Large intestine (tissue), 3 donors: ENCODE results near the gene PRICKLE2. TPM values are rescaled to one million over a fixed set of nuclear protein-coding genes. Genes with fewer than 3 reads are reported as not detected.

ENCODE experiments used
- DNase-seq, 2 donors: peaks; one replicate each; pipeline versions ENCODE4 v3.0.0 to v3.0.0-alpha.2; 2013
- H3K27ac ChIP-seq: one replicate; pipeline ENCODE4 v1.5.1; 2013; ENCODE audit warnings: low read length
- H3K27me3 ChIP-seq: 2 replicates; pipeline ENCODE4 v1.6.1; 2013; ENCODE audit warnings: low read length; ENCODE audit not compliant: control insufficient read depth, insufficient read depth
- H3K36me3 ChIP-seq: 2 replicates; pipeline ENCODE4 v1.6.1; 2013; ENCODE audit warnings: low read length; ENCODE audit not compliant: control insufficient read depth, insufficient read depth
- H3K4me1 ChIP-seq: one replicate; pipeline ENCODE4 v1.6.1; 2013; ENCODE audit warnings: low read length; ENCODE audit not compliant: control insufficient read depth, insufficient read depth
- H3K4me3 ChIP-seq: one replicate; pipeline ENCODE4 v1.5.1; 2013; ENCODE audit warnings: low read length
- H3K9me3 ChIP-seq: one replicate; pipeline ENCODE4 v1.6.1; 2013; ENCODE audit warnings: mild to moderate bottlenecking, low read depth, low read length, moderate library complexity; ENCODE audit not compliant: control insufficient read depth
- WGBS: methylation state at CpG from one replicate; pipeline ENCODE4 v1.1.5; 2013; ENCODE audit warnings: low lambda C conversion rate; ENCODE audit not compliant: insufficient coverage; 5-methylcytosine and 5-hydroxymethylcytosine counted together
- polyA plus RNA-seq: library from polyadenylated mRNA; unstranded; fragments of 120-200 nt; gene quantifications from one replicate; pipeline ENCODE4 v1.2.1, GENCODE V29; 2013

Gene PRICKLE2
- polyA plus RNA-seq, 1 donor, result 10.5 TPM

DNA sequence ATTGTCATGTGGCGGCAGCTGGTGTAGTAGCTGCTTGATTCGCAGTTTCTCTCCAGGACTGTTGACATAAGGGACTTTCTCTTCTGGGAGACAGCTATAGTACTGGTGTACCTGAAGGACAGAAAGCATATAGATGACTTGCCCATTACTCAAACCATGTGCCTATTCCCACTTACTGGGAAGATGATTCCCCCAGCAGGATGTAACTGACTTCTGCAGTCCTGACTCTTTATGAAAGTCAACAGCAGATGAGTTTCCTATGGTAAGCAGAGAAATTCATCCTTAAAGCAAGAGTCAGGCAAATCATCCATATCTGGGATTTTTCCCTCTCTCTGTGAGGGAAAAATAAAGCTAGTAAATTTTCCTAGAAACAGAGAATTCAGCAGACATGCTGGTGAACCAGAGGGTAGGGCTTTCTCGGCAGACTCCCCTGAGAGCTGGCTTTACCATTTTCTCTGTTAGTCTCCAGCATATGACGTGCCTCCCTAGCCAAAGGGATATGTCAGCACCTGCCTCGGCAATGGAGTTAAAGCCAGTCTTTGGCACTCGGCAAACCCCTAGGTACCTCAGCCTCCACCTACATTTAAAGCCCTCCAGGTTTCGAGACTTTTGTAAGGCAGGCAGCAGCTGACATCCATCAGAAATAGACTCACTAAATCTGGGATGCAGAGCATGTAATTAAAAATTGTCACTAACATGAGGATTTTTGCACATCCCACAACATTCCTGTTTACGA lies 62.1 kb downstream of the PRICKLE2 start:
- H3K4me1 ChIP-seq, result peaks cover 8% of the 10 kb centered on the region
- H3K4me3 ChIP-seq, result no peak overlapping the region
- no peak overlapping the region for H3K27ac ChIP-seq
- DNase-seq, result no peak
- H3K9me3 ChIP-seq, result no peaks in the 10 kb centered on the region
- H3K27me3 ChIP-seq, result no peaks in the 10 kb centered on the region
- peaks cover 3% of the 10 kb centered on the region for H3K36me3 ChIP-seq
- no CpG with 5 or more reads among the region's 8 CpGs for WGBS

DNA sequence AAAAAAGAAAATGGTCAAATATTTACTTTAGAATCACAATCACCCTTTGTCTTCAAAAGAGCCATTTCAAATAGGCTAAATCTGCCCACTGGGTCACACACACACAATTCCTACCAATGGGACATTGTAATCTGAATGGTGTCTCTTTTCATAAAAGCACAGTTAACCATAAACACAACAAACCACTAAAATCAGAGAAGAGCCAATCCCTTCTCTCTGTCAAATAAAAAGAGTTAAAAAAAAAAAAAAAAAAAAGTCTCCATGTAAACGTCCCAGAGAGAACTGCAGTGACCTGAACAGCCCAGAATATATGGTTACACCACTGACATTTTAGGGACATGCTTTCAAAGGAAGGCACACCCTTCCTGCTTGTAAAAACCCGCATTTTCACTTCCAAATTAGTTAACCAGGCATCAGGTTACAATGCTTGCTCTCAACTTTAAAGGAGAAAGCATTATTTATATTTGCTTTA lies 63.7 kb downstream of the PRICKLE2 start:
- Histone ChIP-seq H3K4me3 (no peak overlapping the region), H3K4me1 (peaks cover 8% of the 10 kb centered on the region), H3K27ac (no peak overlapping the region), H3K36me3 (peaks cover 5% of the 10 kb centered on the region), H3K27me3 (no peaks in the 10 kb centered on the region), H3K9me3 (no peaks in the 10 kb centered on the region)
- no CpG with 5 or more reads among the region's 2 CpGs for WGBS
- DNase-seq, result no peak

DNA sequence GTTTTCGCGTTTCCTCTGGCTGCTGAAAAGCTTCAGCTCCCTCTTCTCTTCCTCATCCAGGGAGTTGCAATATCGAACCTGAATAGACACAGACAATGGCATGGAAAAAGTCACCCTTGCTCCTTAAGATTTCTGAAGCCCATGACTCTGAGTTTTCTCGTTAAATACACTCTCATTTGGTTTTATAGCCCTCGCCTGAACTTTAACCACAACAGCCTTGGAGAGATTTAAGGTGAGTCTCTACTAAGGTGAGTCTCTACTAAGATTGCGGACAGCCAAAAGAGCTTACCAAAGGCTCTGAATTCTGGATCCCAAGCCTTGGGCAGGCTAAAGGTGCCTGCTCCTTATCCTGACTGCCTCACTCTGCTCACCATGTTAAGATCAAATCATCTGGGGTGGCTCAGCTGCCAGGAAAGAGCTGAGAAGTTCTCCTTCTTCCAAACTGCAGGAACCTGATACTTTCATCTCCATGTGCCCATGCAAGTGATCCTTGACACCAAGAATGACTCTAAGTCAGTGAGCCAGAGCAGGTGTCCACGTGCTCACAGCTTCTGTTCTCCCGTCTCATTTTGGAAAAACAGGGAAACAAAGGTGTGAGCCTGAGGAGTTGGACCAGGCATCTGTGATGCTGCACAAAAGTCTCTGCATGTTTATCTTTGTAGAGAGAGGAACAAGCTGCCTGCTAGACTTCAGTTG lies 65.1 kb downstream of the PRICKLE2 start:
- H3K9me3 ChIP-seq, result no peaks in the 10 kb centered on the region
- WGBS, result no CpG with 5 or more reads among the region's 8 CpGs
- H3K27me3 ChIP-seq, result no peaks in the 10 kb centered on the region
- no peak overlapping the region for H3K27ac ChIP-seq
- H3K36me3 ChIP-seq, result peaks cover 5% of the 10 kb centered on the region
- no peak overlapping the region for H3K4me3 ChIP-seq
- peak in 1 of 2 donors; percentile 50 for DNase-seq
- peaks cover 8% of the 10 kb centered on the region for H3K4me1 ChIP-seq

DNA sequence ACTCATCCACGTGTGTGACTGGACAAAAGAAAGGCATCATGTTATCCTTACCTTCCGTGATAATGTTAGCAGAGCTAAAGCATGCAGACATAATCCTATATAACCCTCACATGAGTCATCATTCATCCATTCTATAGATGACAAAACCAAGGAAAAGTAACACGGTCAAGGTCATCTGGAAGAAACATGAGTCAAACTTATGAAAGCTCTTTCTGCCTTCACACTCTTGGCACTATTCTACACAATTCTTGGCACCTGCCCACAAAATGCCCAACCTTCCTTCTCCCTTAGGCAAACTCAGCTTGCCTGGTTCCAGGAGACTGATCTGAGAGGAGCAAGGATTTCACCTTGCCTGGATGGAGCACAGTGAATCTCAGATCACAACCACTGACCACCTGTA lies 66.9 kb downstream of the PRICKLE2 start:
- Histone ChIP-seq H3K4me1 (peaks cover 4% of the 10 kb centered on the region), H3K27ac (no peak overlapping the region), H3K9me3 (no peaks in the 10 kb centered on the region), H3K36me3 (peaks cover 5% of the 10 kb centered on the region), H3K27me3 (no peaks in the 10 kb centered on the region), H3K4me3 (no peak overlapping the region)
- DNase-seq, result no peak
- 60% methylated on average over 1 of the region's 3 CpGs for WGBS

DNA sequence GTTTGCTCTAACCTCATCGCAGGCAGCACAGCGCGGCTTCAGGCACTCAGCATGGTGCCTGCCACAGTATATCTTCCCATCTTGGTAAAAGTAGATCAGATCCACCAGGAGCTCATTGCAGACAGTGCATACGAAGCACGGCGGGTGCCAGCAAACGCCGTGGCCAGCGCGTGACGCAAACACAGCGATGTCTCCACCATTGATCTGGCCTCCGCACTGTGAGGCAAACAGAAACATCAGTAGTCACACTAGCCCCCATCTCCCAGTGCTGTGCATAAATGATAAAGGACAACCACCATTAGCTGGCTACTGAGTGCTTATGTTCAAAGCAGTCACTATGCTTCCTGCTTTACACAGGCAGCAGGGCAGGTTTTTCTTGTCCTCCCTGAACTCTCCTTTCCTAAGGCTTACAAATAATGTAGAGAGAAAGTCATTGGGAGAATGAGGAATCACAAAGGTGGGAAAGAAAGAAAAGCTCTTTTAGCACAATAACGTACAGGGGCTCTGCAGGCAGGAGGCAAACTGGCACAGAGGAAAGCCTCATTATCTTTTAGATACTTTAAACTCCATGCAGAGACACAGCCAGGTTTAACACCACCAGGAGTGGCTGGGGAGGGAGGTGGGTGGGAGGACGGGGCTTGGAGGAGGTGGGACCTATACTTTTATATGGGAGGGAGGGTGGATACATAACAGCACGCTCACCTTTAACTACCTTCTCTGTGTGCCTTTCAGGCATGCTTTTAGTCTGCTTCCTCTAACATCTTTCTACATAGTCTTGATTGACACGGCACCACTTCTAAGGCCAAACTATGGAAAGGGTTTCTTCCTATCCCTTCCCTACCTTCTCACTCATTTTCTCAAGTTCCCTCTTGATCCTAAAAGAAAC lies 67.9 kb downstream of the PRICKLE2 start:
- H3K27ac ChIP-seq, result no peak overlapping the region
- DNase-seq, result peak in 1 of 2 donors; percentile 36
- no peak overlapping the region for H3K4me3 ChIP-seq
- H3K9me3 ChIP-seq, result no peaks in the 10 kb centered on the region
- WGBS, result 60% methylated on average over 1 of the region's 17 CpGs
- no peaks in the 10 kb centered on the region for H3K27me3 ChIP-seq
- peaks cover 4% of the 10 kb centered on the region for H3K4me1 ChIP-seq
- peaks cover 8% of the 10 kb centered on the region for H3K36me3 ChIP-seq

DNA sequence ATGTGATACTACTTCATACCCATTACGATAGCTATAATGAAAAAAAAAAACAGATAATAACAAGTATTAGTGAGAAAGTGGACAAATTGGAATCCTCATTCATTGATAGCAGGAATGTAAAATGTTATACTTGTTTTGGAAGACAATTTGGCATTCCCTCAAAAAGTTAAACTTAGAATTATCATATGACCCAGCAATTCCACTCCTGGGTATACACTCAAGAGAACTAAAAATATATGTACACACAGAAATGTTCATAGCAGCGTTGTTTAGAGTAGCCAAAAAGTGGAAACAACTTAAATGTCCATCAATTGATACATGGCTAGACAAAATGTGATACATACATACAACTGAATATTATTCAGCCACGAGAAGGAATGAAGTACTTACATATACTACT lies 69.9 kb downstream of the PRICKLE2 start:
- Histone ChIP-seq H3K27ac (no peak overlapping the region), H3K4me3 (no peak overlapping the region), H3K4me1 (peaks cover 20% of the 10 kb centered on the region), H3K27me3 (no peaks in the 10 kb centered on the region), H3K9me3 (no peaks in the 10 kb centered on the region), H3K36me3 (peaks cover 8% of the 10 kb centered on the region)
- WGBS, result no CpG with 5 or more reads among the region's 3 CpGs
- no peak for DNase-seq

DNA sequence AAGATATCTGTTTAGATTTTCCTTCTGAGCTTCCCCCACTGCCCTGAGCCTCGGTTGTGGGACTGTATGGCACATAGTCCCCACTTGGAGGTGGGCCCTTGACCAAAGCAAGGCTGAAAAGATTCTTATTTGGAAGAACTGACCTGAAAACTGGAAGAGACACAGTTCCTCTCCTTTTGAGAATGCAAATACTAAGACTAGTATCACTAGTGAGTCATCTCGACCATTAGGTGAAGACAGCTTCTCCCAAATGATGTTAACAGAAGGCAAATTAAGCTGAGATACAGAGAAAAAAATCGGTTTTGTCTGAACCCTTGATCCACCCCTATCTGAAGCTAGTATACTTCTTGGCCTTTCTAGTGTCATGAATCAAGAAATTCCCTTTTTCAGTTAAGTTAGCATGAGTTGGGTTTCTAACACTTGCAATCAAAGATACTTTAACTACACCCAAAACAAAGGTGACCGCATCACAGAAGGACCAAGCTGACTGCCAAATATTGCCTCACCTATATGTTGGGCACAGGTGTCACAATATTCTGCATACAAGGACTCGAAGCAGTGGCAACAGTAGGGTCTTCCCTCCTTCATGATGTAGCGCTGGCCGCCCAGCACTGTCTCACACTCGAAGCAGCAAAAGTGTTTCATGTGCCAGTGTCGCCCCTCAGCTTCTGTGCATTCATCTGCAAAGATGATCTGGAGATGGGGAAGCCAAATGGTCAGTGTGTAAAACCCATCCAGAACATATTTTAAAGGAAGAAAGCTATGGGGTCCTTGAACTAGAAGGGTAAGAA lies 72.4 kb downstream of the PRICKLE2 start:
- no CpG with 5 or more reads among the region's 9 CpGs for WGBS
- no peak for DNase-seq
- Histone ChIP-seq H3K9me3 (no peaks in the 10 kb centered on the region), H3K27me3 (no peaks in the 10 kb centered on the region), H3K4me1 (peaks cover 33% of the 10 kb centered on the region), H3K27ac (no peak overlapping the region), H3K36me3 (peaks cover 5% of the 10 kb centered on the region), H3K4me3 (no peak overlapping the region)

DNA sequence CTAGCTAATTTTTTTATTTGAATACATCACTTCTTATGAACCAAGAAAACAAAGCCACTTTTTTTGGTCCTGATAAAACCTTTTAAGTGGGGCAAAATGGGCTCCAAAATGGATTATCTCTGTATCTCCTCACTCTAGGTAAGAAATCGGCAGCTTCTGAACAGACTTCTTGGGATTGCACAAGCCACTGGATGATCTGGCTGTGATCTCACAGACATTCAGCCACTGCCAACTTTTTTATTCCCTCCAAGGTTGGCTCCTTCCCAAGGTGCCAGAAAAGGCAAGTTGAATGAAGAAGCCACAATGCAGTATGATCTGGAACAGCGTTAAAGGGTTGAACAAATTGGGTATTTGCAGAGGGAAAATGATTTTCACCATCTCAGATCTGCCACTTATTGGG lies 73.2 kb downstream of the PRICKLE2 start:
- Histone ChIP-seq H3K9me3 (no peaks in the 10 kb centered on the region), H3K27ac (peak overlapping the region; percentile 89), H3K4me3 (no peak overlapping the region), H3K36me3 (peaks cover 8% of the 10 kb centered on the region), H3K27me3 (no peaks in the 10 kb centered on the region), H3K4me1 (peaks cover 33% of the 10 kb centered on the region)
- 80% methylated on average over 1 of the region's 2 CpGs for WGBS
- no peak for DNase-seq

DNA sequence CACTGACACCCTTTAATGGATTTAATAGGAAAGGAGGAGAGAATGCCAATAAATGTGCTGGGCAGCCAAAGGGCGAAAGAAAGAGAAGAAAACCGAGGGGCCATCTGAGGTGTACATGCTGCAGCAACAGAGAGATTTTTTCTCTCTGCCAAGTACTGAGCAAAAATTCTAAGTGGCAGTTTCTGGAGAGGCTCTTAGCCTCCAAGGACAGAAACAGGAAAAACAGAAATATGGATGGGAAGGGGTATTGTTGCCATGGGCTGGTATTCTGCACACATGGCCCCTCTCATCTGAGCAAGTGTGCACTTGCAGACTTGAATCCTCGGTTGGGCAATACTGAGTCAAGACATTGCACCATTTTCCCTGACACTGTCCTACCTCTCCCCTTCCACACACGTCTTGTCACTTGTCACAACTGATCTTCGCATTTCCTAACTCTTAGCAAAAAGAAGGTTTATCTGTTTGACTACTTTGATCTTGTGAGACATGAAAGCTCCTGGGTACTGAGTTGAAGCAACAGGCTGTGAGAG lies 73.9 kb downstream of the PRICKLE2 start:
- H3K4me3 ChIP-seq, result no peak overlapping the region
- H3K4me1 ChIP-seq, result peaks cover 33% of the 10 kb centered on the region
- H3K9me3 ChIP-seq, result no peaks in the 10 kb centered on the region
- peaks cover 13% of the 10 kb centered on the region for H3K36me3 ChIP-seq
- H3K27me3 ChIP-seq, result no peaks in the 10 kb centered on the region
- WGBS, result no CpG with 5 or more reads among the region's 5 CpGs
- DNase-seq, result no peak
- H3K27ac ChIP-seq, result peak overlapping the region; percentile 89
